GM21526 (cell line): ENCODE measurements around the gene SYTL1.

ENCODE experiments used
- ATAC-seq: cut with Tn5 transposase; IDR thresholded peaks from one replicate; pipeline ENCODE4 v1.9.1; 2021; ENCODE audit warnings: moderate library complexity; ENCODE audit not compliant: unreplicated experiment, low FRiP score

Gene SYTL1

GRCh38 chr1:27341525-27342252, at the start of gene SYTL1:
Gene SYTL1, plus strand, starts transcription at chr1:27342022. Its CDS starts 3,313 bp downstream, at chr1:27345335.
- no peak for ATAC-seq

- ATAC-seq = no peak
Observed at GRCh38 chr1:27292106-27292505, 49.7 kb upstream of the SYTL1 start.

- ATAC-seq = no peak
Observed at GRCh38 chr1:27293915-27294314, 47.9 kb upstream of the SYTL1 start.

- no peak for ATAC-seq
Observed at GRCh38 chr1:27296773-27297291, 45.0 kb upstream of the SYTL1 start.

- ATAC-seq = no peak
Observed at GRCh38 chr1:27297903-27298302, 43.9 kb upstream of the SYTL1 start.

- no peak for ATAC-seq
Observed at GRCh38 chr1:27298632-27299384, 43.0 kb upstream of the SYTL1 start.

GRCh38 chr1:27299385-27300271, 42.2 kb upstream of the SYTL1 start:
- ATAC-seq = no peak

- peak; percentile 57 for ATAC-seq
Observed at GRCh38 chr1:27300341-27301051, 41.3 kb upstream of the SYTL1 start.

GRCh38 chr1:27301052-27301422, 40.8 kb upstream of the SYTL1 start:
- no peak for ATAC-seq

- ATAC-seq = no peak
Observed at GRCh38 chr1:27301582-27302199, 40.1 kb upstream of the SYTL1 start.

GRCh38 chr1:27302612-27303011, 39.2 kb upstream of the SYTL1 start:
- ATAC-seq = no peak

GRCh38 chr1:27303509-27303908, 38.3 kb upstream of the SYTL1 start:
- no peak for ATAC-seq

GRCh38 chr1:27306071-27306470, 35.8 kb upstream of the SYTL1 start:
- no peak for ATAC-seq

GRCh38 chr1:27306892-27307761, 34.7 kb upstream of the SYTL1 start:
- no peak for ATAC-seq

- ATAC-seq = no peak
Observed at GRCh38 chr1:27307874-27308598, 33.8 kb upstream of the SYTL1 start.

GRCh38 chr1:27314169-27314568, 27.7 kb upstream of the SYTL1 start:
- no peak for ATAC-seq

- no peak for ATAC-seq
Observed at GRCh38 chr1:27314737-27315136, 27.1 kb upstream of the SYTL1 start.

GRCh38 chr1:27316860-27317259, 25.0 kb upstream of the SYTL1 start:
- no peak for ATAC-seq
